Measurements from ENCODE around the gene IGFBP7.

The IGFBP7 gene

DNA sequence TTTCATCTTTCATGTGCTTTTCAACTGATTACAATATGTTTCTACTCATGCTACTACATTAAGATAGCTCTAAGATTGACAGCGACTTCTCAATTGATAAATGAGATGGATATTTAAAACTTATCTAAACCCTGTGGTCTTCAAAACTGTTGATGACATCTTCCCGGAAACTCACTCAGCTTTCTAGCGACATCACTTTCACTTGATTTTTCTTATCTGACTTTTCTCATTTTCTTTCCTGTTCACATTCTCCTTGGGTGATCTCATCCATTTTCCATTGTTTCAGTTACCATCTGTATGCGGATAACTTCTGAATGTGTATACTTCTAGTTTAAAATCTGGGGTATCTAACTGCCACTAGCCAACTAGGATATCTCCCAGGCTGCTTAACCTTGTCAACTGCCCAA is 128.4 kb downstream of the IGFBP7 start:
- peaks cover 87% of the 10 kb centered on the region for H3K79me2 ChIP-seq (ENCODE audit: insufficient read depth, low read length)
- H3K9me3 ChIP-seq (ENCODE audit: insufficient read depth, low read depth, low read length): no peaks in the 10 kb centered on the region
- H3K4me2 ChIP-seq (ENCODE audit: low read depth, low read length, poor library complexity, severe bottlenecking): peak overlapping the region; percentile 77
- TF ChIP-seq, protein P1, sequence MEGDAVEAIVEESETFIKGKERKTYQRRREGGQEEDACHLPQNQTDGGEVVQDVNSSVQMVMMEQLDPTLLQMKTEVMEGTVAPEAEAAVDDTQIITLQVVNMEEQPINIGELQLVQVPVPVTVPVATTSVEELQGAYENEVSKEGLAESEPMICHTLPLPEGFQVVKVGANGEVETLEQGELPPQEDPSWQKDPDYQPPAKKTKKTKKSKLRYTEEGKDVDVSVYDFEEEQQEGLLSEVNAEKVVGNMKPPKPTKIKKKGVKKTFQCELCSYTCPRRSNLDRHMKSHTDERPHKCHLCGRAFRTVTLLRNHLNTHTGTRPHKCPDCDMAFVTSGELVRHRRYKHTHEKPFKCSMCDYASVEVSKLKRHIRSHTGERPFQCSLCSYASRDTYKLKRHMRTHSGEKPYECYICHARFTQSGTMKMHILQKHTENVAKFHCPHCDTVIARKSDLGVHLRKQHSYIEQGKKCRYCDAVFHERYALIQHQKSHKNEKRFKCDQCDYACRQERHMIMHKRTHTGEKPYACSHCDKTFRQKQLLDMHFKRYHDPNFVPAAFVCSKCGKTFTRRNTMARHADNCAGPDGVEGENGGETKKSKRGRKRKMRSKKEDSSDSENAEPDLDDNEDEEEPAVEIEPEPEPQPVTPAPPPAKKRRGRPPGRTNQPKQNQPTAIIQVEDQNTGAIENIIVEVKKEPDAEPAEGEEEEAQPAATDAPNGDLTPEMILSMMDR (conservative IDR thresholded peaks at IDR 0.05; ENCODE audit: low read length): no peak
- no peak for TF ChIP-seq EZH2phosphoT487 (IDR thresholded peaks at IDR 0.05; ENCODE audit: borderline replicate concordance)
- H3K4me1 ChIP-seq (ENCODE audit: insufficient read depth, low read length, poor library complexity, severe bottlenecking): peaks cover 48% of the 10 kb centered on the region
- no peak overlapping the region for H2AFZ ChIP-seq (ENCODE audit: low read length)
- H3K4me3 ChIP-seq (ENCODE audit: low read length, poor library complexity, severe bottlenecking): peak overlapping the region; percentile 96
- H3K36me3 ChIP-seq (ENCODE audit: insufficient read depth, low read length): peaks cover 12% of the 10 kb centered on the region; the same call in 1 of the 2 replicates
- peak overlapping the region; percentile 94 for H3K9ac ChIP-seq (ENCODE audit: low read depth, low read length, poor library complexity, severe bottlenecking)
- H4K20me1 ChIP-seq (ENCODE audit: insufficient read depth, low read length, poor library complexity, severe bottlenecking): peaks cover 82% of the 10 kb centered on the region
- no peaks in the 10 kb centered on the region for H3F3A ChIP-seq (ENCODE audit: low read depth)
- no peaks in the 10 kb centered on the region for H3K27me3 ChIP-seq (ENCODE audit: insufficient read depth, low read length, poor library complexity, severe bottlenecking)
- no peaks in the 10 kb centered on the region for H3K9me2 ChIP-seq (replicated peaks; ENCODE audit: low read depth, low read length)
